ENCODE measurements around the gene LRRTM2. TPM values are rescaled to one million over a fixed set of nuclear protein-coding genes. Genes with fewer than 3 reads are reported as not detected.

LRRTM2 gene
- total RNA-seq, 1 experiment from 2014 or later = not detected

GRCh38 chr5:138844125-138844461 lies 31.0 kb downstream of the LRRTM2 start:
- H3K27ac Mint-ChIP-seq (ENCODE audit: low read depth, unreplicated experiment) = peak overlapping the region; percentile 89
- peaks cover 41% of the 10 kb centered on the region for H3K4me1 Mint-ChIP-seq (ENCODE audit: insufficient read depth, unreplicated experiment)
- DNase-seq (ENCODE audit: unreplicated experiment) = peak; percentile 80
- peak overlapping the region; percentile 7 for H3K4me3 Mint-ChIP-seq (ENCODE audit: unreplicated experiment)
- no peaks in the 10 kb centered on the region for H3K9me3 Mint-ChIP-seq (ENCODE audit: unreplicated experiment)
- intact Hi-C loops (cut with micrococcal nuclease) = no loop called here
- TF ChIP-seq CTCF (IDR thresholded peaks at IDR 0.05; ENCODE audit: unreplicated experiment) = no peak
- peaks cover 33% of the 10 kb centered on the region for H3K36me3 Mint-ChIP-seq (ENCODE audit: insufficient read depth, unreplicated experiment)
- ChIA-PET POLR2A (interaction anchor here (0.7 to 3.0 kb wide), 12 partner anchors 10 to 450 kb away, joined by 3 to 27 read pairs (median 6); partner anchors contain the start of gene CTNNA1), CTCF (interaction anchor here (1.1 to 2.1 kb wide), 2 partner anchors 18 to 54 kb away, joined by 3 to 9 read pairs; no protein-coding TSS in a partner anchor)
- H3K27me3 Mint-ChIP-seq (ENCODE audit: insufficient read depth, unreplicated experiment) = no peaks in the 10 kb centered on the region
- no TSS peak for BruUV-seq (replicated peaks)

GRCh38 chr5:138843316-138844124 lies 31.6 kb downstream of the LRRTM2 start:
- POLR2A ChIA-PET = interaction anchor here (0.8 to 3.0 kb wide), 5 partner anchors 9 to 45 kb away, joined by 3 to 27 read pairs (median 4); no protein-coding TSS in a partner anchor
- peaks cover 38% of the 10 kb centered on the region for H3K36me3 Mint-ChIP-seq (ENCODE audit: insufficient read depth, unreplicated experiment)
- H3K4me1 Mint-ChIP-seq (ENCODE audit: insufficient read depth, unreplicated experiment) = peaks cover 38% of the 10 kb centered on the region
- peak overlapping the region; percentile 7 for H3K4me3 Mint-ChIP-seq (ENCODE audit: unreplicated experiment)
- intact Hi-C loops (cut with micrococcal nuclease) = no loop called here
- no TSS peak for BruUV-seq (replicated peaks)
- H3K9me3 Mint-ChIP-seq (ENCODE audit: unreplicated experiment) = no peaks in the 10 kb centered on the region
- H3K27me3 Mint-ChIP-seq (ENCODE audit: insufficient read depth, unreplicated experiment) = no peaks in the 10 kb centered on the region
- CTCF ChIA-PET = interaction anchor here (0.6 to 2.1 kb wide), 5 partner anchors 16 to 1229 kb away, joined by 3 to 9 read pairs (median 3); no protein-coding TSS in a partner anchor
- peak overlapping the region; percentile 89 for H3K27ac Mint-ChIP-seq (ENCODE audit: low read depth, unreplicated experiment)
- DNase-seq (ENCODE audit: unreplicated experiment) = peak; percentile 27
- no peak for TF ChIP-seq CTCF (IDR thresholded peaks at IDR 0.05; ENCODE audit: unreplicated experiment)

GRCh38 chr5:138841531-138841930 lies 33.6 kb downstream of the LRRTM2 start:
- DNase-seq (ENCODE audit: unreplicated experiment) = no peak
- Mint-ChIP-seq H3K9me3 (ENCODE audit: unreplicated experiment) (peaks cover 8% of the 10 kb centered on the region), H3K36me3 (ENCODE audit: insufficient read depth, unreplicated experiment) (peaks cover 39% of the 10 kb centered on the region), H3K4me1 (ENCODE audit: insufficient read depth, unreplicated experiment) (peaks cover 40% of the 10 kb centered on the region), H3K27me3 (ENCODE audit: insufficient read depth, unreplicated experiment) (no peaks in the 10 kb centered on the region), H3K27ac (ENCODE audit: low read depth, unreplicated experiment) (no peak overlapping the region), H3K4me3 (ENCODE audit: unreplicated experiment) (no peak overlapping the region)
- intact Hi-C loops (cut with micrococcal nuclease) = no loop called here
- ChIA-PET POLR2A (no interaction called here), CTCF (interaction anchor here (0.6 to 1.3 kb wide), 2 partner anchors 16 to 234 kb away, joined by 3 to 9 read pairs; no protein-coding TSS in a partner anchor)
- no peak for TF ChIP-seq CTCF (IDR thresholded peaks at IDR 0.05; ENCODE audit: unreplicated experiment)
- BruUV-seq (replicated peaks) = no TSS peak

GRCh38 chr5:138840103-138840502 lies 35.0 kb downstream of the LRRTM2 start:
- intact Hi-C loops (cut with micrococcal nuclease) = no loop called here
- H3K4me3 Mint-ChIP-seq (ENCODE audit: unreplicated experiment) = no peak overlapping the region
- H3K9me3 Mint-ChIP-seq (ENCODE audit: unreplicated experiment) = peaks cover 8% of the 10 kb centered on the region
- H3K4me1 Mint-ChIP-seq (ENCODE audit: insufficient read depth, unreplicated experiment) = peaks cover 36% of the 10 kb centered on the region
- no peak for DNase-seq (ENCODE audit: unreplicated experiment)
- POLR2A ChIA-PET = interaction anchor here (0.7 to 1.4 kb wide), 5 partner anchors 11 to 434 kb away, joined by 3 to 5 read pairs (median 4); no protein-coding TSS in a partner anchor
- BruUV-seq (replicated peaks) = no TSS peak
- H3K27ac Mint-ChIP-seq (ENCODE audit: low read depth, unreplicated experiment) = no peak overlapping the region
- CTCF ChIA-PET = interaction anchor here (0.5 to 1.3 kb wide), 4 partner anchors 14 to 998 kb away, joined by 3 to 5 read pairs (median 4); no protein-coding TSS in a partner anchor
- peaks cover 39% of the 10 kb centered on the region for H3K36me3 Mint-ChIP-seq (ENCODE audit: insufficient read depth, unreplicated experiment)
- no peaks in the 10 kb centered on the region for H3K27me3 Mint-ChIP-seq (ENCODE audit: insufficient read depth, unreplicated experiment)
- TF ChIP-seq CTCF (IDR thresholded peaks at IDR 0.05; ENCODE audit: unreplicated experiment) = no peak
